IMR-90 (cell line): ENCODE measurements around the gene TAAR1. TPM values are rescaled to one million over a fixed set of nuclear protein-coding genes. Genes with fewer than 3 reads are reported as not detected.

Experiments used
- ATAC-seq: fragments of 200-7000 bp; cut with Tn5 transposase; 2 replicates; pipeline ENCODE4 v1.9.1; 2020; ENCODE audit warnings: low read depth, mild to moderate bottlenecking, moderate library complexity
- BruUV-seq: library from RNA; stranded (reverse); fragments of 400-500 nt; replicated peaks from 2 replicates; lab custom pipeline; 2021; lab: Mats Ljungman, UMichigan
- CTCF ChIA-PET: fragments of 300-600 bp; formaldehyde crosslinking; extraction: SDS; loops from one replicate; lab custom pipeline; 2021; ENCODE audit warnings: antibody characterized with exemption; lab: Yijun Ruan, JAX
- POLR2A ChIA-PET: fragments of 300-600 bp; sonication (Branson Sonifier 250); formaldehyde crosslinking; loops from one replicate; lab custom pipeline; 2022; ENCODE audit warnings: antibody characterized with exemption; ENCODE audit not compliant: unreplicated experiment; lab: Charles Lee
- DNase-seq: peaks from one replicate; pipeline ENCODE4 v3.0.0; 2013
- H2AFZ ChIP-seq: replicated peaks from 2 replicates; pipeline ENCODE3; 2013; ENCODE audit warnings: low read length, mild to moderate bottlenecking; ENCODE audit not compliant: poor library complexity
- H2AK5ac ChIP-seq: 2 replicates; pipeline ENCODE4 v1.6.1; 2013; ENCODE audit warnings: low read depth, low read length, inconsistent platforms
- H2AK9ac ChIP-seq: replicated peaks from 2 replicates; pipeline ENCODE3; 2013; ENCODE audit warnings: mild to moderate bottlenecking, low read depth, low read length, moderate library complexity; ENCODE audit not compliant: poor library complexity
- H2BK120ac ChIP-seq: 2 replicates; pipeline ENCODE4 v1.6.1; 2013; ENCODE audit warnings: low read depth, low read length, inconsistent platforms
- H2BK15ac ChIP-seq: 3 replicates; pipeline ENCODE4 v1.6.1; 2013; ENCODE audit warnings: low read depth, low read length, inconsistent platforms
- H2BK20ac ChIP-seq: 2 replicates; pipeline ENCODE4 v1.6.1; 2013; ENCODE audit warnings: low read depth, mild to moderate bottlenecking, inconsistent platforms, low read length, moderate library complexity
- H2BK5ac ChIP-seq: 2 replicates; pipeline ENCODE4 v1.6.1; 2013; ENCODE audit warnings: mild to moderate bottlenecking, low read depth, low read length, inconsistent platforms; ENCODE audit not compliant: poor library complexity, severe bottlenecking
- H3K14ac ChIP-seq: replicated peaks from 2 replicates; pipeline ENCODE4 v1.6.1; 2013; ENCODE audit warnings: low read depth, low read length, inconsistent platforms
- H3K18ac ChIP-seq: 2 replicates; pipeline ENCODE4 v1.6.1; 2013; ENCODE audit warnings: low read depth, low read length, control low read depth
- H3K23ac ChIP-seq: 2 replicates; pipeline ENCODE4 v1.6.1; 2013; ENCODE audit warnings: low read depth, low read length, inconsistent platforms
- H3K27ac ChIP-seq: 2 replicates; pipeline ENCODE4 v1.5.1; 2013; ENCODE audit warnings: mild to moderate bottlenecking, control low read depth, low read length; ENCODE audit not compliant: insufficient read depth
- H3K27me3 ChIP-seq: 2 replicates; pipeline ENCODE4 v1.6.1; 2013; ENCODE audit warnings: low read length; ENCODE audit not compliant: control insufficient read depth, insufficient read depth
- H3K36me3 ChIP-seq: 2 replicates; pipeline ENCODE4 v1.6.1; 2013; ENCODE audit warnings: low read length, mixed read lengths; ENCODE audit not compliant: control insufficient read depth, insufficient read depth
- H3K4ac ChIP-seq: 2 replicates; pipeline ENCODE4 v1.6.1; 2013; ENCODE audit warnings: low read depth, low read length, inconsistent platforms
- H3K4me1 ChIP-seq: 2 replicates; pipeline ENCODE4 v1.6.1; 2013; ENCODE audit warnings: low read length, mixed read lengths; ENCODE audit not compliant: control insufficient read depth, insufficient read depth
- H3K4me2 ChIP-seq: 2 replicates; pipeline ENCODE4 v1.6.1; 2013; ENCODE audit warnings: low read depth, mild to moderate bottlenecking, control low read depth, low read length, moderate library complexity
- H3K4me3 ChIP-seq: 2 replicates; pipeline ENCODE4 v1.5.1; 2013; ENCODE audit warnings: low read depth, mild to moderate bottlenecking, control low read depth, low read length, moderate library complexity; ENCODE audit not compliant: insufficient read depth
- H3K56ac ChIP-seq: 2 replicates; pipeline ENCODE4 v1.6.1; 2013; ENCODE audit warnings: low read length, inconsistent platforms; ENCODE audit not compliant: insufficient read depth; ENCODE audit errors: extremely low read depth
- H3K79me1 ChIP-seq, 2 experiments: 2 replicates each; pipeline ENCODE4 v1.6.1; 2013; ENCODE audit warnings: low read length in 2 of 2, inconsistent platforms in 1 of 2, low read depth in 1 of 2
- H3K9ac ChIP-seq: 2 replicates; pipeline ENCODE4 v1.6.1; 2013; ENCODE audit warnings: low read depth, low read length, control low read depth
- H3K9me1 ChIP-seq: 2 replicates; pipeline ENCODE4 v1.6.1; 2013; ENCODE audit warnings: low read length, inconsistent platforms; ENCODE audit not compliant: insufficient read depth
- H3K9me3 ChIP-seq: 2 replicates; pipeline ENCODE4 v1.6.1; 2013; ENCODE audit warnings: low read length; ENCODE audit not compliant: control insufficient read depth, insufficient read depth
- H4K20me1 ChIP-seq: 2 replicates; pipeline ENCODE4 v1.6.1; 2013; ENCODE audit warnings: low read length, inconsistent platforms; ENCODE audit not compliant: insufficient read depth
- H4K5ac ChIP-seq: 2 replicates; pipeline ENCODE4 v1.6.1; 2013; ENCODE audit warnings: mild to moderate bottlenecking, low read depth, low read length, control low read depth
- H4K8ac ChIP-seq, 2 experiments: 2 replicates each; pipeline ENCODE4 v1.6.1; 2013; ENCODE audit warnings: low read depth in 2 of 2, low read length in 2 of 2, control low read depth in 1 of 2, inconsistent platforms in 1 of 2
- H4K91ac ChIP-seq: 2 replicates; pipeline ENCODE4 v1.6.1; 2013; ENCODE audit warnings: low read depth, low read length, inconsistent platforms; ENCODE audit not compliant: insufficient read depth
- BHLHE40 ChIP-seq: fragments of 150-350 bp; IDR thresholded peaks from 2 replicates; pipeline ENCODE4 v1.6.1; 2016; ENCODE audit warnings: mild to moderate bottlenecking, low read depth, low read length
- CEBPB ChIP-seq: IDR thresholded peaks from 2 replicates; pipeline ENCODE4 v1.6.1; 2012; ENCODE audit warnings: low read depth, low read length, improper control_type of control experiment
- CHD1 ChIP-seq: IDR thresholded peaks from 2 replicates; pipeline ENCODE4 v1.6.1; 2012; ENCODE audit warnings: low read depth, low read length, improper control_type of control experiment
- CTCF ChIP-seq: conservative IDR thresholded peaks from 2 replicates; pipeline ENCODE4 v1.5.1; 2012; ENCODE audit warnings: mild to moderate bottlenecking, low read depth, low read length, improper control_type of control experiment
- ELK1 ChIP-seq: fragments of 150-350 bp; IDR thresholded peaks from 2 replicates; pipeline ENCODE4 v1.6.1; 2016; ENCODE audit warnings: low read depth, mild to moderate bottlenecking, low read length, moderate library complexity, borderline replicate concordance
- FOS ChIP-seq: fragments of 150-350 bp; IDR thresholded peaks from 2 replicates; pipeline ENCODE4 v1.6.1; 2016; ENCODE audit warnings: low read depth, low read length
- MAFK ChIP-seq: IDR thresholded peaks from 2 replicates; pipeline ENCODE4 v1.6.1; 2012; ENCODE audit warnings: low read depth, low read length, improper control_type of control experiment
- MAZ ChIP-seq: IDR thresholded peaks from 2 replicates; pipeline ENCODE4 v1.6.1; 2012; ENCODE audit warnings: low read depth, mild to moderate bottlenecking, low read length, improper control_type of control experiment, moderate library complexity, borderline replicate concordance
- MXI1 ChIP-seq: IDR thresholded peaks from 2 replicates; pipeline ENCODE4 v1.6.1; 2012; ENCODE audit warnings: low read depth, mild to moderate bottlenecking, low read length, moderate library complexity, borderline replicate concordance
- NFE2L2 ChIP-seq: fragments of 150-350 bp; IDR thresholded peaks from 2 replicates; pipeline ENCODE4 v1.6.1; 2016; ENCODE audit warnings: low read depth, mild to moderate bottlenecking, low read length
- POLR2A ChIP-seq: IDR thresholded peaks from 2 replicates; pipeline ENCODE4 v1.6.1; 2012; ENCODE audit warnings: mild to moderate bottlenecking, low read depth, low read length
- RAD21 ChIP-seq: IDR thresholded peaks from 2 replicates; pipeline ENCODE4 v1.6.1; 2012; ENCODE audit warnings: low read length, improper control_type of control experiment
- RCOR1 ChIP-seq: IDR thresholded peaks from 2 replicates; pipeline ENCODE4 v1.6.1; 2012; ENCODE audit warnings: mild to moderate bottlenecking, low read length, improper control_type of control experiment; ENCODE audit not compliant: insufficient replicate concordance
- RFX5 ChIP-seq: IDR thresholded peaks from 2 replicates; pipeline ENCODE4 v1.8.0; 2012; ENCODE audit warnings: low read depth, mild to moderate bottlenecking, low read length, moderate library complexity
- SMC3 ChIP-seq: fragments of 150-350 bp; IDR thresholded peaks from 2 replicates; pipeline ENCODE4 v1.6.1; 2016; ENCODE audit warnings: low read depth, mild to moderate bottlenecking, antibody characterized with exemption, low read length, moderate library complexity
- USF2 ChIP-seq: fragments of 150-350 bp; IDR thresholded peaks from 2 replicates; pipeline ENCODE4 v1.6.1; 2017; ENCODE audit warnings: mild to moderate bottlenecking, antibody characterized with exemption, low read length, low read depth
- WGBS, 2 experiments: methylation state at CpG; one replicate each; pipeline versions ENCODE4 v1.1.5 to v1.1.7; 2013; ENCODE audit warnings: missing lambda C conversion rate in 2 of 2; ENCODE audit not compliant: insufficient read length in 1 of 2; ENCODE audit errors: extremely low coverage in 2 of 2; 5-methylcytosine and 5-hydroxymethylcytosine counted together
- dilution Hi-C: fragments of 300-500 bp; cut with HindIII; formaldehyde crosslinking; loops from one replicate; pipeline ENCODE4 v1.14.3; 2018; ENCODE audit warnings: low sequenced_read_pairs; ENCODE audit not compliant: unreplicated experiment
- in situ Hi-C: fragments of 300-500 bp; cut with MboI; formaldehyde crosslinking; loops from 3 replicates; pipeline ENCODE4 v1.14.3; 2019; ENCODE audit warnings: low sequenced_read_pairs, inconsistent platforms, mixed read lengths
- intact Hi-C: fragments of 100-400 bp; cut with micrococcal nuclease; formaldehyde crosslinking; loops from 2 replicates; pipeline ENCODE4 v1.10.0; 2022
- polyA plus RNA-seq, 3 experiments: library from polyadenylated mRNA; depleted of rRNA; stranded (reverse); fragments of >200 nt; gene quantifications; 2 replicates each; pipeline ENCODE4 v1.2.3, GENCODE V29; 2012; ENCODE audit warnings: low replicate concordance in 1 of 3
- total RNA-seq: library from RNA; depleted of rRNA; stranded (reverse); fragments of >200 nt; gene quantifications from 2 replicates; pipeline ENCODE4 v1.2.3, GENCODE V29; 2012

The TAAR1 gene
- total and polyA plus RNA-seq, 2 of the 4 experiments (the other 2 are of a cell fraction), result not detected

GRCh38 chr6:132686531-132686930, 27.5 kb upstream of the TAAR1 start:
- Histone ChIP-seq H2BK20ac (no peak overlapping the region), H4K91ac (no peak overlapping the region), H3K4me3 (no peak overlapping the region), H3K9me3 (peaks cover 2% of the 10 kb centered on the region; the same call in 1 of the 2 replicates), H2AFZ (no peak overlapping the region), H3K27ac (no peak overlapping the region), H2AK9ac (no peak overlapping the region), H2BK15ac (no peak overlapping the region), H3K18ac (no peak overlapping the region), H4K20me1 (no peaks in the 10 kb centered on the region), H4K8ac (no peak overlapping the region), H2BK120ac (no peak overlapping the region), H3K14ac (no peak overlapping the region), H2BK5ac (no peak overlapping the region), H3K27me3 (peaks cover 2% of the 10 kb centered on the region; the same call in 1 of the 2 replicates), H3K4ac (no peak overlapping the region), H3K4me2 (no peak overlapping the region), H2AK5ac (no peak overlapping the region), H3K56ac (no peak overlapping the region), H3K9ac (no peak overlapping the region), H3K23ac (no peak overlapping the region), H3K36me3 (no peaks in the 10 kb centered on the region), H3K79me1 (no peaks in the 10 kb centered on the region), H3K4me1 (peaks cover 2% of the 10 kb centered on the region), H4K5ac (no peak overlapping the region; the same call in 1 of the 2 replicates), H3K9me1 (no peaks in the 10 kb centered on the region)
- dilution Hi-C loops, result no loop called here
- ATAC-seq (no peak), DNase-seq (no peak)
- POLR2A ChIA-PET, result interaction anchor here (0.5 kb wide), 1 partner anchor 837 kb away, joined by 3 read pairs; no protein-coding TSS in a partner anchor
- intact Hi-C loops, result no loop called here
- WGBS, 2 experiments, result no CpG with 5 or more reads among the region's 3 CpGs
- in situ Hi-C loops, result no loop called here
- no TSS peak for BruUV-seq
- TF ChIP-seq RAD21 (no peak), NFE2L2 (no peak), RCOR1 (no peak), CEBPB (no peak), MAFK (no peak), ELK1 (no peak), RFX5 (no peak), POLR2A (no peak), BHLHE40 (no peak), SMC3 (no peak), MAZ (no peak), FOS (no peak), USF2 (no peak), CTCF (no peak), MXI1 (no peak), CHD1 (no peak)
- CTCF ChIA-PET, result no interaction called here
